ENCODE data around the gene CERS6.

DNA sequence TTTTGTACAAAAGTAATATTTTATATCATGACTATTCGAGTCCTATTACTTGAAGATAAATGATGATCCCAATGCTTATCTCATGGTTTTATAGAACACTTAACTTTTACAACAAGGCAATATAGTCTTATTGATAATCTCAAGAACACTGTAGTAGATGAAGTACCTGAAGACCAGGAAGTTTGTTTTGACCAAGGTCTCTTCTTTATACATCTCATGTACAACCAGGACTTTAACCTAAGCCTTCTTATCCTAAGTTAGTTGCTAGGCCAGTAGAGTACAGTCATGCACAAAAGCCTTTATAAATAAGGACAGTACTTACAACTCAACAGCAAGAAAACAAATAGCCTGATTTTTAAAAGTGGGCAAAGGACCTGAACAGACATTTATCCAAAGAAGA, 198.6 kb downstream of the CERS6 start:
- TF ChIP-seq FOXA1 (IDR thresholded peaks at IDR 0.05) = no peak
- TF ChIP-seq SP1 (IDR thresholded peaks at IDR 0.05) = no peak
- no peak for TF ChIP-seq CTBP1 (IDR thresholded peaks at IDR 0.05; ENCODE audit: borderline replicate concordance)
- TF ChIP-seq FOXK2 (IDR thresholded peaks at IDR 0.05) = no peak

Data from HEK293T (cell line).